HepG2 (cell line): ENCODE results near the gene PSEN1. TPM values are rescaled to one million over a fixed set of nuclear protein-coding genes. Genes with fewer than 3 reads are reported as not detected.

Experiments
- ATAC-seq: fragments of 200-7000 bp; cut with Tn5 transposase; 3 replicates; pipeline ENCODE4 v1.9.1; 2020; ENCODE audit warnings: mild to moderate bottlenecking, moderate library complexity
- BruUV-seq: library from RNA; stranded (reverse); fragments of 400-500 nt; replicated peaks from 2 replicates; lab custom pipeline; 2021; lab: Mats Ljungman, UMichigan
- CTCF ChIA-PET: fragments of 300-600 bp; formaldehyde crosslinking; extraction: SDS; loops from one replicate; lab custom pipeline; 2021; ENCODE audit warnings: low total read pairs, inconsistent platforms, low intra/inter-chr PET ratio; lab: Yijun Ruan, JAX
- POLR2A ChIA-PET: fragments of 350-600 bp; sonication (Branson Sonifier 250); formaldehyde crosslinking; loops from one replicate; lab custom pipeline; 2020; ENCODE audit warnings: antibody characterized with exemption, inconsistent platforms; lab: Yijun Ruan, JAX
- DNase-seq: peaks from one replicate; pipeline ENCODE4 v3.0.0-alpha.2; 2015; ENCODE audit warnings: low spot score
- FAIRE-seq: peaks from 3 replicates; lab custom pipeline; 2011; peaks lifted over from hg19 to GRCh38; lab: Jason Lieb, UNC
- H2AFZ ChIP-seq: one replicate; pipeline ENCODE4 v1.6.1; 2011; ENCODE audit warnings: low read length, inconsistent platforms
- H3K27ac ChIP-seq: fragments of 300-600 bp; 3 replicates; pipeline ENCODE4 v1.8.0; 2011; ENCODE audit warnings: mixed run types, mild to moderate bottlenecking, mixed read lengths, low read length, inconsistent platforms; ENCODE audit not compliant: insufficient read depth; ENCODE audit errors: extremely low read length
- H3K27me3 ChIP-seq, 2 experiments: fragments of 200-600 bp in 1 of 2; 2 replicates in 1 of 2; 3 replicates in 1 of 2; pipeline versions ENCODE4 v1.6.0 to v1.8.0; 2011; ENCODE audit warnings: low read length in 2 of 2, mild to moderate bottlenecking in 2 of 2, moderate library complexity in 2 of 2, inconsistent platforms in 1 of 2; ENCODE audit not compliant: insufficient read depth in 2 of 2, control insufficient read depth in 1 of 2
- H3K36me3 ChIP-seq, 2 experiments: fragments of 200-600 bp in 1 of 2; replicated peaks in 1 of 2; 2 replicates in 1 of 2; 3 replicates in 1 of 2; pipeline versions ENCODE4 v1.5.1 to v1.8.0; 2011; ENCODE audit warnings: low read length in 2 of 2, inconsistent platforms in 1 of 2; ENCODE audit not compliant: insufficient read depth in 2 of 2, control insufficient read depth in 1 of 2
- H3K4me1 ChIP-seq: 2 replicates; pipeline ENCODE4 v1.5.1; 2012; ENCODE audit warnings: low read length, inconsistent platforms; ENCODE audit not compliant: insufficient read depth
- H3K4me2 ChIP-seq: 2 replicates; pipeline ENCODE4 v1.6.0; 2011; ENCODE audit warnings: low read depth, low read length, inconsistent platforms
- H3K4me3 ChIP-seq, 3 experiments: fragments of 200-600 bp in 1 of 3; sonication (generic), shearing (Covaris generic) in 1 of 3; replicated peaks in 1 of 3; 2 replicates each; pipeline ENCODE4 v1.5.1; 2011 to 2016; ENCODE audit warnings: low read length in 3 of 3, inconsistent platforms in 2 of 3, low read depth in 2 of 3, mild to moderate bottlenecking in 2 of 3, control low read depth in 1 of 3, mixed read lengths in 1 of 3; ENCODE audit not compliant: insufficient read depth in 1 of 3
- H3K79me2 ChIP-seq: one replicate; pipeline ENCODE4 v1.6.1; 2011; ENCODE audit warnings: low read length, inconsistent platforms; ENCODE audit not compliant: insufficient read depth
- H3K9ac ChIP-seq: 2 replicates; pipeline ENCODE4 v1.6.0; 2011; ENCODE audit warnings: mild to moderate bottlenecking, low read depth, low read length, inconsistent platforms; ENCODE audit not compliant: insufficient read depth
- H3K9me3 ChIP-seq: 2 replicates; pipeline ENCODE4 v1.5.1; 2012; ENCODE audit warnings: mild to moderate bottlenecking, low read length
- H4K20me1 ChIP-seq: 2 replicates; pipeline ENCODE4 v1.6.0; 2011; ENCODE audit warnings: inconsistent platforms, mild to moderate bottlenecking, low read length, moderate library complexity; ENCODE audit not compliant: insufficient read depth
- EHMT2 ChIP-seq: fragments of 200-600 bp; sonication (generic); IDR thresholded peaks from 2 replicates; pipeline ENCODE4 v1.7.0; 2017; ENCODE audit warnings: antibody characterized with exemption, low read depth, low read length, borderline replicate concordance
- NCOA1 ChIP-seq: sonication (generic); formaldehyde crosslinking; IDR thresholded peaks from 2 replicates; pipeline ENCODE4 v1.9.0; 2021; ENCODE audit warnings: missing genetic modification reagents
- PAF1 ChIP-seq: IDR thresholded peaks from 2 replicates; pipeline ENCODE4 v1.6.1; 2016; ENCODE audit warnings: missing genetic modification reagents, missing compliant biosample characterization
- THAP11 ChIP-seq: IDR thresholded peaks from 2 replicates; pipeline ENCODE4 v1.6.1; 2016; ENCODE audit warnings: missing biosample characterization, missing genetic modification reagents
- THYN1 ChIP-seq: sonication (generic); formaldehyde crosslinking; IDR thresholded peaks from 2 replicates; pipeline ENCODE4 v1.8.1; 2023; ENCODE audit warnings: low read depth, mild to moderate bottlenecking, moderate library complexity, missing genetic modification reagents, borderline replicate concordance
- XBP1 ChIP-seq: sonication (generic); formaldehyde crosslinking; IDR thresholded peaks from 2 replicates; pipeline ENCODE4 v1.5.0; 2020; ENCODE audit warnings: missing genetic modification reagents
- ZBTB1 ChIP-seq: sonication (generic); formaldehyde crosslinking; IDR thresholded peaks from 2 replicates; pipeline ENCODE4 v1.4.0; 2020; ENCODE audit warnings: missing genetic modification reagents, borderline replicate concordance
- ZNF337 ChIP-seq: sonication (generic); formaldehyde crosslinking; IDR thresholded peaks from 2 replicates; pipeline ENCODE4 v1.5.1; 2020; ENCODE audit warnings: missing genetic modification reagents, low read depth, mild to moderate bottlenecking, borderline replicate concordance
- ZNF460 ChIP-seq: sonication (generic); formaldehyde crosslinking; IDR thresholded peaks from 2 replicates; pipeline ENCODE4 v1.5.1; 2020; ENCODE audit warnings: missing genetic modification reagents, mild to moderate bottlenecking, borderline replicate concordance
- ZNF83 ChIP-seq: sonication (generic); formaldehyde crosslinking; IDR thresholded peaks from 2 replicates; pipeline ENCODE4 v1.4.0; 2020; ENCODE audit warnings: missing genetic modification reagents, mild to moderate bottlenecking, borderline replicate concordance
- ZNF878 ChIP-seq: sonication (generic); formaldehyde crosslinking; IDR thresholded peaks from 2 replicates; pipeline ENCODE4 v1.8.1; 2023; ENCODE audit warnings: mild to moderate bottlenecking, missing genetic modification reagents, moderate library complexity
- WGBS: methylation state at CpG from one replicate; pipeline ENCODE4 v1.1.6; 2017; ENCODE audit warnings: low lambda C conversion rate; 5-methylcytosine and 5-hydroxymethylcytosine counted together
- in situ Hi-C: cut with HindIII; loops from 2 replicates; pipeline ENCODE4 v1.10.0; 2017; ENCODE audit warnings: low pct_unique_long_range_greater_than_20kb; ENCODE audit not compliant: extremely low pct_ligation_motif_present
- intact Hi-C: fragments of 100-400 bp; cut with micrococcal nuclease; formaldehyde crosslinking; loops from one replicate; pipeline ENCODE4 v1.10.0; 2022; ENCODE audit not compliant: unreplicated experiment
- polyA plus RNA-seq, 8 experiments: library from polyadenylated mRNA; depleted of rRNA in 3 of 8; stranded (reverse) in 7 of 8; unstranded in 1 of 8; fragments of >200 nt; fragmentation: Illumina TruSeq in 4 of 8; extraction: Trizol in 4 of 8; gene quantifications; 2 replicates each; pipeline versions ENCODE4 v1.2.1 to v1.2.3, GENCODE V29; 2011 to 2016; ENCODE audit warnings: low read depth in 4 of 8, missing spikeins in 1 of 8, mixed read lengths in 1 of 8; ENCODE audit not compliant: insufficient read depth in 1 of 8
- total RNA-seq, 5 experiments: library from RNA; depleted of rRNA; stranded (reverse); fragments of >200 nt; fragmentation: Illumina TruSeq; extraction: Trizol; gene quantifications; 2 replicates each; pipeline ENCODE4 v1.2.3, GENCODE V29; 2016; ENCODE audit warnings: low read depth in 1 of 5
- TF ChIP-seq, protein P1 (sequence below): sonication (generic); formaldehyde crosslinking; IDR thresholded peaks from 2 replicates; pipeline ENCODE4 v1.4.0; 2020; ENCODE audit warnings: missing genetic modification reagents
- TF ChIP-seq, protein P2 (sequence below): sonication (generic); formaldehyde crosslinking; IDR thresholded peaks from 2 replicates; pipeline ENCODE4 v1.4.0; 2020; ENCODE audit warnings: missing genetic modification reagents
- TF ChIP-seq, protein P3 (sequence below): sonication (generic); formaldehyde crosslinking; IDR thresholded peaks from 2 replicates; pipeline ENCODE4 v1.5.1; 2020; ENCODE audit warnings: mild to moderate bottlenecking, missing genetic modification reagents
- TF ChIP-seq, protein P4 (sequence below): sonication (generic); formaldehyde crosslinking; IDR thresholded peaks from 2 replicates; pipeline ENCODE4 v1.4.0; 2020; ENCODE audit warnings: mild to moderate bottlenecking, missing genetic modification reagents, borderline replicate concordance

PSEN1 gene
- total and polyA plus RNA-seq, 2 of the 13 experiments (the other 11 are each of a cell fraction or from before 2014, with no cell fraction given) = 12.5 to 26.6 TPM

DNA sequence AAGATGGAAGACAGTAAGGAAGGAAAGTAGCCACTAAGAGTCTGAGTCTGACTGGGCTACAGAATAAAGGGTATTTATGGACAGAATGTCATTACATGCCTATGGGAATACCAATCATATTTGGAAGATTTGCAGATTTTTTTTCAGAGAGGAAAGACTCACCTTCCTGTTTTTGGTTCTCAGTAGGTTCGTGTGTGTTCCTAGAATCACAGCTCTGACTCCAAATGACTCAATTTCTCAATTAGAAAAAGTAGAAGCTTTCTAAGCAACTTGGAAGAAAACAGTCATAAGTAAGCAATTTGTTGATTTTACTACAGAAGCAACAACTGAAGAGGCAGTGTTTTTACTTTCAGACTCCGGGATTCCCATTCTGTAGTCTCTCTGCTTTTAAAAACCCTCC, 85.6 kb downstream of the PSEN1 start (continued):
- TF ChIP-seq, protein P1, sequence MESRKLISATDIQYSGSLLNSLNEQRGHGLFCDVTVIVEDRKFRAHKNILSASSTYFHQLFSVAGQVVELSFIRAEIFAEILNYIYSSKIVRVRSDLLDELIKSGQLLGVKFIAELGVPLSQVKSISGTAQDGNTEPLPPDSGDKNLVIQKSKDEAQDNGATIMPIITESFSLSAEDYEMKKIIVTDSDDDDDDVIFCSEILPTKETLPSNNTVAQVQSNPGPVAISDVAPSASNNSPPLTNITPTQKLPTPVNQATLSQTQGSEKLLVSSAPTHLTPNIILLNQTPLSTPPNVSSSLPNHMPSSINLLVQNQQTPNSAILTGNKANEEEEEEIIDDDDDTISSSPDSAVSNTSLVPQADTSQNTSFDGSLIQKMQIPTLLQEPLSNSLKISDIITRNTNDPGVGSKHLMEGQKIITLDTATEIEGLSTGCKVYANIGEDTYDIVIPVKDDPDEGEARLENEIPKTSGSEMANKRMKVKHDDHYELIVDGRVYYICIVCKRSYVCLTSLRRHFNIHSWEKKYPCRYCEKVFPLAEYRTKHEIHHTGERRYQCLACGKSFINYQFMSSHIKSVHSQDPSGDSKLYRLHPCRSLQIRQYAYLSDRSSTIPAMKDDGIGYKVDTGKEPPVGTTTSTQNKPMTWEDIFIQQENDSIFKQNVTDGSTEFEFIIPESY = no peak
- TF ChIP-seq ZNF83 (CRISPR knock-in tag) = no peak
- TF ChIP-seq, all 625 proteins: peak for 0

DNA sequence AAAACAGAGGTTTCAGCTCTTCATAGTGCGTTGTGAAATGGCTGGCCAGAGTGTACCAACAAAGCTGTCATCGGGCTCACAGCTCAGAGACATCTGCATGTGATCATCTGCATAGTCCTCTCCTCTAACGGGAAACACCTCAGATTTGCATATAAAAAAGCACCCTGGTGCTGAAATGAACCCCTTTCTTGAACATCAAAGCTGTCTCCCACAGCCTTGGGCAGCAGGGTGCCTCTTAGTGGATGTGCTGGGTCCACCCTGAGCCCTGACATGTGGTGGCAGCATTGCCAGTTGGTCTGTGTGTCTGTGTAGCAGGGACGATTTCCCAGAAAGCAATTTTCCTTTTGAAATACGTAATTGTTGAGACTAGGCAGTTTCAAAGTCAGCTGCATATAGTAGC, 86.7 kb downstream of the PSEN1 start:
- intact Hi-C loops (no loop called here), in situ Hi-C loops (no loop called here)
- H3K9me3 ChIP-seq = no peaks in the 10 kb centered on the region
- H3K36me3 ChIP-seq = peaks cover 5 to 21% of the 10 kb centered on the region in 2 experiments
- no peak for FAIRE-seq
- no peaks in the 10 kb centered on the region for H4K20me1 ChIP-seq
- WGBS = 84% methylated on average over 4 of the region's 5 CpGs
- ChIA-PET POLR2A (no interaction called here), CTCF (no interaction called here)
- TF ChIP-seq THAP11 (CRISPR knock-in tag) = no peak
- no peak for TF ChIP-seq ZNF878 (CRISPR knock-in tag)
- TF ChIP-seq, protein P2, sequence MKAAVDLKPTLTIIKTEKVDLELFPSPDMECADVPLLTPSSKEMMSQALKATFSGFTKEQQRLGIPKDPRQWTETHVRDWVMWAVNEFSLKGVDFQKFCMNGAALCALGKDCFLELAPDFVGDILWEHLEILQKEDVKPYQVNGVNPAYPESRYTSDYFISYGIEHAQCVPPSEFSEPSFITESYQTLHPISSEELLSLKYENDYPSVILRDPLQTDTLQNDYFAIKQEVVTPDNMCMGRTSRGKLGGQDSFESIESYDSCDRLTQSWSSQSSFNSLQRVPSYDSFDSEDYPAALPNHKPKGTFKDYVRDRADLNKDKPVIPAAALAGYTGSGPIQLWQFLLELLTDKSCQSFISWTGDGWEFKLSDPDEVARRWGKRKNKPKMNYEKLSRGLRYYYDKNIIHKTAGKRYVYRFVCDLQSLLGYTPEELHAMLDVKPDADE (CRISPR knock-in tag) = no peak
- no peak for TF ChIP-seq XBP1 (CRISPR knock-in tag)
- TF ChIP-seq PAF1 (CRISPR knock-in tag) = no peak
- no peak for TF ChIP-seq NCOA1 (CRISPR knock-in tag)
- TF ChIP-seq, protein P3, sequence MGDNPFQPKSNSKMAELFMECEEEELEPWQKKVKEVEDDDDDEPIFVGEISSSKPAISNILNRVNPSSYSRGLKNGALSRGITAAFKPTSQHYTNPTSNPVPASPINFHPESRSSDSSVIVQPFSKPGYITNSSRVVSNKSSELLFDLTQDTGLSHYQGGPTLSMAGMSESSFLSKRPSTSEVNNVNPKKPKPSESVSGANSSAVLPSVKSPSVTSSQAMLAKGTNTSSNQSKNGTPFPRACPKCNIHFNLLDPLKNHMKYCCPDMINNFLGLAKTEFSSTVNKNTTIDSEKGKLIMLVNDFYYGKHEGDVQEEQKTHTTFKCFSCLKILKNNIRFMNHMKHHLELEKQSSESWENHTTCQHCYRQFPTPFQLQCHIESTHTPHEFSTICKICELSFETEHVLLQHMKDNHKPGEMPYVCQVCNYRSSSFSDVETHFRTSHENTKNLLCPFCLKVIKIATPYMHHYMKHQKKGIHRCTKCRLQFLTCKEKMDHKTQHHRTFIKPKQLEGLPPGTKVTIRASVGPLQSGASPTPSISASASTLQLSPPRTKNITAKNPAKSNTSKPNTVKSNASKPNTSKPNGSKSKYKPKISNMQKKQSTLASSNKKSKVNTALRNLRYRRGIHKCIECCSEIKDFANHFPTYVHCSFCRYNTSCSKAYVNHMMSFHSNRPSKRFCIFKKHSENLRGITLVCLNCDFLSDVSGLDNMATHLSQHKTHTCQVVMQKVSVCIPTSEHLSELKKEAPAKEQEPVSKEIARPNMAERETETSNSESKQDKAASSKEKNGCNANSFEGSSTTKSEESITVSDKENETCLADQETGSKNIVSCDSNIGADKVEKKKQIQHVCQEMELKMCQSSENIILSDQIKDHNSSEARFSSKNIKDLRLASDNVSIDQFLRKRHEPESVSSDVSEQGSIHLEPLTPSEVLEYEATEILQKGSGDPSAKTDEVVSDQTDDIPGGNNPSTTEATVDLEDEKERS (CRISPR knock-in tag) = no peak
- no peak for TF ChIP-seq ZNF460 (CRISPR knock-in tag)
- no peak for TF ChIP-seq ZNF337 (CRISPR knock-in tag)
- no peak for TF ChIP-seq THYN1 (CRISPR knock-in tag)
- no peak for TF ChIP-seq ZBTB1 (CRISPR knock-in tag)
- TF ChIP-seq, protein P4, sequence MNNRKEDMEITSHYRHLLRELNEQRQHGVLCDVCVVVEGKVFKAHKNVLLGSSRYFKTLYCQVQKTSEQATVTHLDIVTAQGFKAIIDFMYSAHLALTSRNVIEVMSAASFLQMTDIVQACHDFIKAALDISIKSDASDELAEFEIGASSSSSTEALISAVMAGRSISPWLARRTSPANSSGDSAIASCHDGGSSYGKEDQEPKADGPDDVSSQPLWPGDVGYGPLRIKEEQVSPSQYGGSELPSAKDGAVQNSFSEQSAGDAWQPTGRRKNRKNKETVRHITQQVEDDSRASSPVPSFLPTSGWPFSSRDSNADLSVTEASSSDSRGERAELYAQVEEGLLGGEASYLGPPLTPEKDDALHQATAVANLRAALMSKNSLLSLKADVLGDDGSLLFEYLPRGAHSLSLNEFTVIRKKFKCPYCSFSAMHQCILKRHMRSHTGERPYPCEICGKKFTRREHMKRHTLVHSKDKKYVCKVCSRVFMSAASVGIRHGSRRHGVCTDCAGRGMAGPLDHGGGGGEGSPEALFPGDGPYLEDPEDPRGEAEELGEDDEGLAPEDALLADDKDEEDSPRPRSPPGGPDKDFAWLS (CRISPR knock-in tag) = no peak
- TF ChIP-seq EHMT2 = no peak
- H3K27ac ChIP-seq = no peak overlapping the region
- BruUV-seq = no TSS peak
- H3K9ac ChIP-seq = no peak overlapping the region
- peaks cover 26% of the 10 kb centered on the region for H3K4me1 ChIP-seq
- H2AFZ ChIP-seq = no peak overlapping the region
- H3K4me2 ChIP-seq = no peak overlapping the region
- no peak overlapping the region for H3K4me3 ChIP-seq
- no peak for ATAC-seq
- no peaks in the 10 kb centered on the region for H3K27me3 ChIP-seq
- DNase-seq = no peak
- H3K79me2 ChIP-seq = no peaks in the 10 kb centered on the region
